ENCODE results near the gene GMNC.

- no peak for TF ChIP-seq EP300 (IDR thresholded peaks at IDR 0.05)
- TF ChIP-seq CTCF (IDR thresholded peaks at IDR 0.05) = no peak
- TF ChIP-seq POLR2A (IDR thresholded peaks at IDR 0.05) = no peak
Observed at GRCh38 chr3:190883141-190883540, 20.6 kb upstream of the GMNC start.

All from upper lobe of left lung (tissue), 4 donors.